GM18517 (cell line): ENCODE results near the gene TAF15.

Experiments used
- ATAC-seq: cut with Tn5 transposase; IDR thresholded peaks from one replicate; pipeline ENCODE4 v1.9.1; 2021; ENCODE audit warnings: mild to moderate bottlenecking, moderate library complexity; ENCODE audit not compliant: unreplicated experiment

The TAF15 gene

DNA sequence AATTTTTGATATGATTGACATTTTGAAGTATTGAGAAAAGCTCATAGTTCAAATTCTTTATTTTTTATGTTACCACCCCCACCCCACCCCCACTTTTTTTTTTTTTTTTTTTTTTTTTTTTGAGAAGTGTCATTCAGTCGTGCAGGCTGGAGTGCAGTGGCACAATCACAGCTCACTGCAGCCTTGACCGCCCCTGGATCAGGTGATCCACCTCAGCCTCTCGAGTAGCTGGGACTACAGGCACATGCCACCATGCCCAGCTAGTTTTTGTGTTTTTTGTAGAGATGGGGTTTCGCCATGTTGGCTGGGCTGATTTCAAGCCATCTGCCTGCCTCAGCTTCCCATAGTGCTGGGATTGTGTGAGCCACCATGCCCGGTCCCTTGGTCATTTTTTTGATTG is 7.4 kb downstream of the TAF15 start:
- ATAC-seq = no peak

DNA sequence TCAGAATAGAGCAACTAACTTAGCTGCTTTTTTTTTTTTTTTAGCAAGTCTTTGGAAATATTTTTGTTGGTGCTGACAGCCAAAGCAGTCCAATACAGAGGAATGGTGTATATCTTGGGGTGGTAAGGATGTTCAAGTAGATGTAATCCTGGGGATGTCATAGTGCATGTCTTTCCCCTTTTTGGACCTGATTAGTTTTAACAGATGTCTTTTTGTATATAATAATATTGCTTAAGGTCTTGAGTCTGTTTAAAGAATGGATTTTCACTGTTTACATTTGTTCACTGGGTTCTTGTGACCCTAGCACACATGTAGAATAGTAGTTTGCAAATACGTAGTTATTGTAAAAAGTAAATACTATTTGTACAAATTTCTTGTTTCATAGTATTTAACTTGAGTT is 7.9 kb downstream of the TAF15 start:
- no peak for ATAC-seq

DNA sequence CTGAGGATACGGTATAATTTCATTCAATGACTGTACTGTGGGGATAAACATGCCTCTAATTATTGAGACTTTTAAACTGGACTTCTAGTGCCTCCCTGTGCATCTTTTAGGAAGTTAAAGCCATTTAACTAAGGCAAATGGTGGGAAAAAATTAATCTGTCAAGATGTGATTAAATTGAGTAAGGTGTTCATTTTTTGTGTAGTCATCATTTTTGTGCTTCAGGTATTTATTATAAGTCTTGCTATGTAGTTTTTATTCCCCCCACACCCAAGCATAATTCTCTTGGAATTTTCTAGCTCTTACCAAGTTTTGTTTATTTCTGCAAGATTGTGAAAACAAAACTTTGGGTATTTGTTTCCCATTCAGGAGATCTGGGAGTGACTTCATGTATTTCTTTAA is 10.2 kb downstream of the TAF15 start:
- ATAC-seq = no peak

DNA sequence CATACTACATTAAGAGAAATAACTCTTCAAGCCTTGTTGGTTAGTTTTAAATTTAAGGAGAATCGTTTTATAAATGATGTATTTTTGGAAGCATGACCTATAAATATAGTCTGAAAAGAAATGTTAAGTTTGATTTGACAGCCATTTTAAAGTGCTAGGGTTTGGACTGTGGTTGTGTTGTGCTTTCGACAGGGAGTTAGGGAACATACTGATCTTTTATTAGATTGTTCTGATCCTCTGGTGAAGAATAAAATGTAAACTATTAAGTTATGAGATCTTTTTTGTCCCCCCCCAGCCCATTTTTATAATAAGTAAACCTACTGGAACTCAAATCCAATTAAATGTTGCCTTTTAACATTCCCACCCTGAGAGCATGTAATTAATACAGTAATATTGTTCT is 12.0 kb downstream of the TAF15 start:
- no peak for ATAC-seq

DNA sequence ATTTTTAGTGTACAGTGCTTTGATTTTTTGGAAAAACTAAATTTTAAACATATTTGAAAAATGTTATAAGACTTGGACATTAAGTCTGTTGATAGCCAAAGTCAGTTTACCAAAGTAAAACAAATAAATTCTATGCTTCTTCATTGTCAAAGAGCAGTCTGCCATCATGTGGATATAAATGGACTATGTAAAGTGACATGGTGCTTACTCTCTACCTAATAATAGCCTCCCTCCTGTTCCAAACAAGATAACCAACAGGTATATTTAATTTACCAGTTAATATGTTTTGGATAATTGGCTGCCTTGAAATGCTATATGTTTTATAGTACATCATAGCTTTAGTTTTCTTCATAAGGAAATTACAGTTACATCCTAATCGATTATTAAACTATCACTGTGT is 15.9 kb downstream of the TAF15 start:
- ATAC-seq = no peak

DNA sequence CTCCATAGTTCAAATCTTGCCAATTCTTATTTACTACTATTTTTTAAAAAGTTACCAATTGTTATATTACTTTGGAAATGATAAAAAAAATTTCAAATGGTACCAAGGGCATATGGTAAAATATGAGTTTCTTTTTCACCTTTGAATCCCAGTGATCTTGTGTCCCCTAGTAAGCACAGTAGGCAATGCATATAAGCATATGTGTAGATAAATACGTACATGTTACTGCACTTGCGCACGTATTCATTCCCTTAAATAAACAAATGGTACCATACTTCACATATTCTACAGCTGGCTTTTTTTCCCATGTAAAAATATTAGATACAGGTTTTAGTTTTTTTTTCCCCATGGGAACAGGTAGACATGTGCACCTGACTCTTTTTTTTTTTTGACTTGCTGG is 31.8 kb downstream of the TAF15 start:
- no peak for ATAC-seq

DNA sequence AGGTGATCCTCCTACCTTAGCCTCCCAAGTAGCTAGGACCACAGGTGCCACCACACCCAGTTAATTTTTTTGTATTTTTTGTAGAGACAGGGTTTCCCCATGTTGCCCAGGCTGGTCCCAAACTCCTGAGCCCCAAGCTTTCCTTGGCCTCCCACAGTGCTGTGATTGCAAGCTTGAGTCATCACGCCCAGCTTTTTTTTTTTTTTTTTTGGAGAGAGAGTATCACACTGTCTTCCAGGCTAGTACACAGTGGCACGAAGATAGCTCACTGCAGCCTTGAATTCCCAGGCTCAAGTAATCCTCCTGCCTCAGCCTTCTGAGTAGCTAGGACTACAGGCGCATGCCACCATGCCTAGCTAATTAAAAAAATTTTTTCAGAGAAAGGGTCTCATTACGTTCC is 32.2 kb downstream of the TAF15 start:
- no peak for ATAC-seq

DNA sequence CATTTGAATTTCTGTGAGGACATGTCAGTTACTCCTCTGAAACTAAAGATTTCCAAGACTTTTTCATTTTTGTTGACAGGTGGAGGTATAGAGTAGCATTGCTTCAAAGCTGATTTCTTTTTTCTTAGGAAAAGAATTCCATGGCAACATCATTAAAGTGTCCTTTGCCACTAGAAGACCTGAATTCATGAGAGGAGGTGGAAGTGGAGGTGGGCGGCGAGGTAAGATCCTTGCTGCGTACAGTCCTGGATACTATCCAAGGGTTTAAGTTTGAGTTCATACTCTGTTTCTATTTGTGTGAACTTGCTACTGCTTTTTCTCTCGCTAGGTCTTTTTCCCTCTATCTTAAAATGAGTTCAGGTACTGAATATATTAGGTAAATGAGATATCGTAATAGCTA is 33.0 kb downstream of the TAF15 start:
- ATAC-seq = no peak

DNA sequence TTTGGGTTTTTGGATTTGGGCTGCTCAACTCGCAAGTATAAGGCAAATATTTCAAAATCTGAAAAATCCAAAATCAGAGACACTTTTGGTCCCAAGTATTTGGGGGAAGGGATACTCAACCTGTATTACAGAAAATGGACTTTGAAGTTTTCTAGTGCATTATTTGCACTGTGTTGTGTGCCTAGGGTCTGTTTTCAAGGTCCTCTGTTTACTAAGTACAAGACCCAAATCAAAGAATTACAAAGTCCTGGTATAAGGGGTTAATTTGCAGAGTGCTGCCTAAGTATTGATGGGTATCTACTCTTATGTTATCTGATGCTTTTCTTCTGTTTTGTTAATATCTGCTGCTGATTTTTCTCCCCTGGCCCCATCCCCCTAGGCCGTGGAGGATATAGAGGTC is 34.4 kb downstream of the TAF15 start:
- no peak for ATAC-seq

DNA sequence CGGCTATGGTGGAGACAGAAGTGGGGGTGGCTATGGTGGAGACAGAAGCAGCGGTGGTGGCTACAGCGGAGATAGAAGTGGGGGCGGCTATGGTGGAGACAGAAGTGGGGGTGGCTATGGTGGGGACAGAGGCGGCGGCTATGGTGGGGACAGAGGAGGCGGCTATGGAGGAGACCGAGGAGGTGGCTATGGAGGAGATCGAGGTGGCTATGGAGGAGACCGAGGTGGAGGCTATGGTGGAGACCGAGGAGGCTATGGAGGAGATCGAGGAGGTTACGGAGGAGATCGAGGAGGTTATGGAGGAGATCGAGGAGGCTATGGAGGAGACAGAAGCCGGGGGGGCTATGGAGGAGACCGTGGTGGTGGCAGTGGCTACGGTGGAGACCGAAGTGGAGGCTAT is 35.3 kb downstream of the TAF15 start:
- no peak for ATAC-seq

DNA sequence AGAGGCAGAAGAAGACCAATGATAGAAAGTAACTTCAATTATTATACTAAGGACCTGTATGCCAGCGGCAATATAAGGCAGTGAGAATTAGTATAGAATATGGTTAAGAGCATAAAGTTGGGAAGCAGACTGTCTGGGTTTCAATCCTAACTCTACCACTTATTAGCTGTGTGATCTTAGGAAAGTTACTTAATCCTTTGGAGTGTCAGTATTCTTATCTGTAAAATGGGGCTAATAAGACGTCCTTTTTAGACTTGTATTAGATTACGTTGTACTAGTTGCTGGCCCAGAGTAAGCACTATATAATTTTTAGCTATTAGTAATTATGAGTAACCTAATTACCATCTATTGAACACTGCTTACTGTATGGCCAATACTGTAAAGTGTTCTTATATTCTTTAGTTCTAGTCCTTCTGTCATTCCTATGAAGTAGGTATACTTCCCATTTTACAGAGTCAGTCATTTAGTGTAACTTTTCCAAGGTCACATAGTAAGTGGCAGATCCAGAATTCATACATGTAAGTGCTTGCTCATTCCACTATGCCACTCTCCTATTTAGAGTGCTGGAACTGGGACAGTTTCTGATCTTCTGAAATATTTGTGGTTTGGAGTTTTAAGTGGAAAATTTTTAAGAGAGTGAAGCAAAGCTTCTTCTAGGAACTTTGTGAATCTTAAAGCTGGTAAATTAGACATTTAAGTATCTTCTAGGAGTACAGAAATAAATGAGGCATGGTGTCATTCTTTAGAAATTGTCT is 36.9 kb downstream of the TAF15 start:
- ATAC-seq = no peak

DNA sequence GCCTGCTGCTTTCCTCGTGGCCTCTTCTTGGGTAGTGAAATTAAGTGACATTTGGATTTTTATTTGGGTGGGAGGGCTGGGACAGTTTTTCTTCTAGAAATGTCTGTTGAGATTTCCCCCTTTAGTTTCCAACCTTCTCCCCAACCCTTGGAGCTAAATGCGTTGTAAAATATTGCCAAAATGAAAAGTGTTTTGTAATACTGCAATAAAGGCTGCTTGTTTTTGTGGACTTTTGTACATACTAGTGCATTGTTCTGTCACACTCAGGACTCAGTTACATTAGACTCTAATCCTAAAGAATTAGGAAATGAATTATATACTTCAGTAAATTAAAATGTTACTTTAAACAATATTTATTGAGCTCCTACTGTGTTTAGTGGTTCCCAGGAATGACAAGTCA is 37.7 kb downstream of the TAF15 start:
- ATAC-seq = no peak

DNA sequence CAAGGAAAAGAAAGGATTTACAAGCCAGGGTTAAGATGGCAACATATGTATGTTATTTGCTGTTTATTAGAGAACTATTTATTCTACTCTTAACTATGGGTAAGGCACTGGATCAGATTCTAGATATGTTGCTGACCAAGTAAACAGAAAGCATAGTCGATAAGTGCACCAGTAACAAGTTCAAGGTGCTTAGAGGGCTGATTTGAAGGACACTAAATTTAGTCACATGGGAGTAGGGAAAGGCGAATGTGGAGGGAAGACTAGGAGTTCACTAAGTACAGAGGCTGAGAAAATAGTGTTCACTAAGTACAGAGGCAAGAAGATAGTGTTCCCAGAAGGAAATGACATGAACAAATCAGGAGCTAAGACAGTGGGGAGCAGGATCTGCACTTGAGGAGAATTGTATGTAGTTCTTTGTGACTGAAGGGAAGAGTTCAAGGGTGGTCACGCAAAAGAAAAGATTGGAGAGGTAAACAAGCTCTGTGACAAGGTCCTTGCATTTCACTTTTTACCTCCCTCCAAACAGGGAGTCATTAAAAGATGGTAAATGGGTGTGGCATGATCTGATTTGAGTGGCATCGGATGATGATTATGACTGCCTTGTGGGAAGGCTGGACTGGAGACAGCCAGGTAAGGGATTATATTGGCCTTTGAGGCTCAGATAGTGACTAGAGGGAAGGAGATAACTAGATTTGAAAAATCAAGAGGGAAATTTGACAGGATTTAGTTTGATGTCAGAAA is 38.5 kb downstream of the TAF15 start:
- no peak for ATAC-seq

DNA sequence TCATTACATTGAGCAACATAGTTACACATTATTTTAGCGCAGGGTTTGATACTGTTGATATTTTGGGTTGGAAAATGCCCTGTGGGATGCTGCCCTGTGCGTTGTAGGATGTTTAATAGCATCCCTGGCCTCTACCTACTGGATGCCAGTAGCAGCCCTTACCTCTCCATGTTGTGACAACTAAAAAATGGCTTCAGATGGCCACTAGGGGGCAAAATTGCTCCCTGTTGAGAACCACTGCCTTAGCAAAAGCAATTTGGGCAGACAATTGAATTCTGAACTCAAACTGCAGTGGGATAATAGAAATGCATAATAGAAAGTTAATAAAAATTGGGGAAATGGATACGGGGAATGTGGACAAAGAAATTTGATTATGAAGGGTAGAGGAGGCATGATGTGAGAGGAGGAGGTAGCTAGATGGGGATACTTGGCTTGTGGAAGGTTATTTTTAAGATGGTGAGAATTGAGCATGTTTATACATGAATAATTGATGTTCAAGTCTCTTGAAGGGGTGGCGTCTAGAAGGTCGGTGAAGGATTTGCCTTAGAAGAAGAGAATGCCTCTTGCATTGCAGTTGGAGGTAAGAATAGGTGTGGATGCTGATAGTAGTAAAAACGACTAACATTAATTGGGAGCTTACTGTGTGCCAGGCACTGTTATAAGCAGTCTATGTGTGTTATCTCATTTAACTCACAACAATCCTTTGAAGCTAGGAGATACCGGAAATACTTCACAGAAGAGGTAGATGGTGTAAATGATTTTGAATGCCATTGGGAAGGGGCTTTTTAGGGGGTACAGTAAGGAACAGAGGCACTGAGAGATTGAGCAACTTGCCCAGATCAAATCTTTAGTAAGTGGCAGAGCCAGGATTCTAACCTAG is 40.4 kb downstream of the TAF15 start:
- no peak for ATAC-seq

DNA sequence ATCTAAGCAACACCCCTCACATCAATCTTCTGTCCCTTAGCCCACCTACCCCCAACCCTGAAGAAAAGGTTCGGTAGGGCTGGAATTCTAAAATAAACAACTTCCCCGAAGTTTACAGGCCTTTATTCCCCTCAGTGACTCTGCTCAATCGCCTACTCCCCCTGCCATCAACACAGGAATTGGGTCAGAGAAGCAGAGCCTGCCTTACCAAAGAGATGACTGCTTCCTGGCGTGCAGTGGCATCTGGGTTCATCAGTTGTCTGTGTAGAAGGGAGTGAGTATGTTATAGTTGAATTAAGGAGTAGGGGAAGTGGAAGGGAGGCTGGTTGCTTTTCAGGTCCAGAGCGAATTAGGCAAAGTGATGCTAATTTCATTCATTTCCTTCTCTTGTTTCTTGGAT is 46.7 kb downstream of the TAF15 start:
- ATAC-seq = no peak

DNA sequence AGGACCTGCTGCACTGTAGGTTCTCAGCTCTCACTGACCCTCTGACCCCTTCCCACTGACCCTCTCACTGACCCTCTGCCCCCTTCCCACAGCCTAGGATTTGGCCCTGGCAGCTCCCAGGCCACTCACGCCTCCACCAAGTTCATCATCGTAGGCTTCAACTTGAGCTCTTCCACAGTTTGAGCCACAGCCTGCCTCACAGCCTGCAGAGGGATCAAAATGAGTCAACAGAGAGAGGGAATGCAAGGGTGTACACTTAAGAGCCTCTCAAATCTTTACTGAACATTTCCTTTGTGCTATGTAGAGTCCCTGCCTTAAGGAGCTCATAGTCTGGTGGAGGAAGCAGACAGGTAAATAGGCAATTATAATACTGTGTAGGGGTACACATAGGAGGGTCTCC is 47.3 kb downstream of the TAF15 start:
- no peak for ATAC-seq

DNA sequence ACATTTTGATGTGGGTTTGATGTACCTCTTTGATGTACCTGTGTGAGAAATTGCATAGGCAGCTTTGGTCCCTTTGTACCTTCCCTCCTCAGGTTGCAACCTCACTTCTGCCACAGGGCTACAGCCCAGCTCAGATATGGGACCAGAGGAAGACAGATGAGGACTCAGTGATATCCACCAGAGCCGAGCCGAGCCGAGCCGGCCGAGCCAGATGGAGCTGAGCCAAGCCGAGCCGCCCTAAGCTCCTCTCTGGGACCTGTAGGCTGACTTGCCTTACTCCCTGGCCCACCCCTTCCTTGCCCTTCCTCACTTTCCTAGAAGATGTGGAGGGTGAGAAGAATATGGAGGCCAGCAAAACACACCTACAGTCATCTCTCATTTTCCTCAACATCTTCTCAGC is 55.6 kb downstream of the TAF15 start:
- ATAC-seq = no peak

DNA sequence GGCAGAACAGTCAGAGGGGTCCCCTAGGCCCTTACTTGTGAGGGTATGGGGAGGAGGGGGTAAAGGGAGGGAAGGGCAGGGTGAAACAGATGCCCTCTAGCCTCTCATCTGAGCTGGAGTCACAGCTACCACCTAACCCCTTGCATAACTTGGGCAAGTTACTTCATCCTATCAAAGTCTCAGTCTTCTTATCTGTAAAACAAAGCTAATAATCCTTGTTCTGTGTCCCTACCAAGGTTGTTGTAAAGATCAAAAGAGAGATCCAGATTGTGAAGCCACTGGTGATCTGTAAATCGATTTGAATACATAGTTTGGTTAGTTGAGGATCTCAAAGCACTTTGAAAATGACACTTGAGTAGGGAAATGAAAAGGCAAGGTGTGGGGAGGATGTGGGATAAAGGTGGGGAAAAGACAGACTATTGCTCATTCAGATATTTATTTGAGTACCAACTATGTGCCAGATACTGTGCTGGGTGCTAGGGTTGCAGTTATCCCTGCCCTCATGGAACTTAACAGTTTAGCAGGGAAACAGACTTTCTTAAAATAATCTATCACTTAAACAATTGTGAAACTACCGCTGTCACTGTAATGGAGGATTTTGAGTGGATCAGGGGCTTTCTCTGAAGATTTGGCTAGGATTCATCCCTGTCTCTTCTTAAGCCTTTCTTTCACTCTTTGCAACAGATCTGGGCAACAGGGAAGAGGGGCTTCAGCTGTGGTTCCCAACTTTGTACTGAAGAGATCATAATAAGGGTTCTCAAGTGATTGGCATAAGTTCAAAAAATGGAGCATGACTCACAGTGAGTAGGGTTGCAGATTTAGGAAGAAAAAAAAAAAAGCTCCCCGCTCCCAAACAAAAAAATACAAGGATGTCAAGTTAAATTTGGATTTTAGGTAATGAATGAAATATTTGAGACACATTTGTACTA is 56.4 kb downstream of the TAF15 start:
- ATAC-seq = no peak

DNA sequence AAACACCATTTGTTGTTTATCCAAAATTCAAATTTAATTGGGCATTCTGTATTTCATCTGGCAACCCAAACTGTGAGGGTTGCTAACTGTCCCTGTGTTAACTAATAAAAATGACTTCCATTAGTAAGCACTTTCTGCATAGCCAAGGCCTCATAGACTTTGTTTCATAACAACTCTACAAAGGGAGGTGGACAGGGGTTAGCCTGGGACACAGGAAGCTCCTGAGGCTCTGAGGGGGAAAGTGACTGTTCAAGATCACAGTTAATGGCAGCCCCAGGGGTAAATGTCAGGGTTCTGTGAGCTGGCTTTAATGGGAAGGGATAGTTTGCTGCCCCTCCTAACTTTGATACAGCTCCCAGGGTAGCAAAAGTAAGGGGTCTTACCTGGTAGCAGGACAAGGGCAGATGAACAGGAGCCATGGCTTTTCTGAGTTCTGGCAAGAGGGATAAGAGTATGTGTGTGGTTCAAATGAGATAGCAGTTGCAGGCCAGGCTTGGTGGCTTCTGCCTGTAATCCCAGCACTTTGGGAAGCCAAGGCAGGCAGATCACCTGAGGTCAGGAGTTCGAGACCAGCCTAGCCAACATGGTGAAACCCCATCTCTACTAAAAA is 57.2 kb downstream of the TAF15 start:
- ATAC-seq = no peak

DNA sequence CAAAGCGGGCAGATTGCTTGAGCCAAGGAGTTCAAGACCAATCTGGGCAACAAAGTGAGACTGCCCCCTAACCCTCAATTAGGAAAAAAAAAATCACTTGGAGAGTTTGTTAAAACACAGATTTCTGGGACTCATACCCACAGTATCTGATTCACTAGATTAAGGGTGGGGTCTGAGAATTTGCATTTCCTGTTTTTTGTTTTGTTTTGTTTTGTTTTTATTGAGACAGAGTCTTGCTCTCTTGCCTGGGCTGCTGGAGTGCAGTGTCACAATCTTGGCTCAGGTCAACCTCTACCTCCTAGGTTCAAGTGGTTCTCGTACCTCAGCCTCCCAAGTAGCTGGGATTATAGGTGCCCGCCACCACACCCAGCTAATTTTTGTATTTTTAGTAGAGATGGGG is 58.3 kb downstream of the TAF15 start:
- ATAC-seq = no peak
